ENCODE data around the gene ELMO1. TPM values are rescaled to one million over a fixed set of nuclear protein-coding genes. Genes with fewer than 3 reads are reported as not detected.

Gene ELMO1
- total RNA-seq, 1 donor from 2014 or later = 29.4 TPM

- Mint-ChIP-seq H3K36me3 (peaks cover 4% of the 10 kb centered on the region), H3K27me3 (no peaks in the 10 kb centered on the region), H3K4me3 (no peak overlapping the region), H3K27ac (no peak overlapping the region), H3K9me3 (peaks cover 9% of the 10 kb centered on the region), H3K4me1 (ENCODE audit: unreplicated experiment) (peaks cover 11% of the 10 kb centered on the region)
- no peak for DNase-seq (ENCODE audit: extremely low spot score, unreplicated experiment)
- no peak for TF ChIP-seq CTCF (conservative IDR thresholded peaks at IDR 0.05)
Measured at GRCh38 chr7:37352251-37352880, 96.3 kb downstream of the ELMO1 start.

GRCh38 chr7:37351716-37352115 is 96.9 kb downstream of the ELMO1 start:
- peaks cover 9% of the 10 kb centered on the region for H3K9me3 Mint-ChIP-seq
- H3K27ac Mint-ChIP-seq = no peak overlapping the region
- peaks cover 14% of the 10 kb centered on the region for H3K4me1 Mint-ChIP-seq (ENCODE audit: unreplicated experiment)
- no peak overlapping the region for H3K4me3 Mint-ChIP-seq
- DNase-seq (ENCODE audit: extremely low spot score, unreplicated experiment) = no peak
- no peaks in the 10 kb centered on the region for H3K27me3 Mint-ChIP-seq
- no peak for TF ChIP-seq CTCF (conservative IDR thresholded peaks at IDR 0.05)
- H3K36me3 Mint-ChIP-seq = peaks cover 4% of the 10 kb centered on the region

GRCh38 chr7:37349979-37350590 is 98.6 kb downstream of the ELMO1 start:
- Mint-ChIP-seq H3K9me3 (peaks cover 9% of the 10 kb centered on the region), H3K27ac (no peak overlapping the region), H3K4me1 (ENCODE audit: unreplicated experiment) (peaks cover 20% of the 10 kb centered on the region), H3K36me3 (peaks cover 4% of the 10 kb centered on the region), H3K27me3 (no peaks in the 10 kb centered on the region), H3K4me3 (no peak overlapping the region)
- DNase-seq (ENCODE audit: extremely low spot score, unreplicated experiment) = no peak
- no peak for TF ChIP-seq CTCF (conservative IDR thresholded peaks at IDR 0.05)

GRCh38 chr7:37348982-37349381 is 99.7 kb downstream of the ELMO1 start:
- no peak for TF ChIP-seq CTCF (conservative IDR thresholded peaks at IDR 0.05)
- Mint-ChIP-seq H3K4me3 (no peak overlapping the region), H3K27ac (no peak overlapping the region)

GRCh38 chr7:37346761-37347160 is 101.9 kb downstream of the ELMO1 start:
- Mint-ChIP-seq H3K36me3 (no peaks in the 10 kb centered on the region), H3K4me1 (ENCODE audit: unreplicated experiment) (peaks cover 13% of the 10 kb centered on the region), H3K9me3 (peaks cover 4% of the 10 kb centered on the region), H3K27ac (no peak overlapping the region), H3K27me3 (no peaks in the 10 kb centered on the region), H3K4me3 (no peak overlapping the region)
- TF ChIP-seq CTCF (conservative IDR thresholded peaks at IDR 0.05) = no peak
- no peak for DNase-seq (ENCODE audit: extremely low spot score, unreplicated experiment)

More at GRCh38 chr7:37348982-37349381, 99.7 kb downstream of the ELMO1 start:
- Mint-ChIP-seq H3K36me3 (peaks cover 3% of the 10 kb centered on the region), H3K27me3 (no peaks in the 10 kb centered on the region), H3K9me3 (peaks cover 8% of the 10 kb centered on the region), H3K4me1 (ENCODE audit: unreplicated experiment) (peaks cover 16% of the 10 kb centered on the region)
- no peak for DNase-seq (ENCODE audit: extremely low spot score, unreplicated experiment)

Measured in type B pancreatic cell (in vitro differentiated cells).